ENCODE measurements around the gene ELK4.
A peak's percentile ranks its signal among the peaks of the same experiment; 100 is the strongest.

ELK4 gene

GRCh38 chr1:205632669-205633169 lies 908 bp upstream of the ELK4 start:
- peak overlapping the region; percentile 47 to 77 (median 67) for H3K4me3 ChIP-seq
- H3K27ac ChIP-seq: peak overlapping the region in 19 of 21 experiments; percentile 82 to 99 (median 95)

- Histone ChIP-seq H3K4me3 (peak overlapping the region; percentile 47 to 77 (median 67)), H3K27ac (peak overlapping the region; percentile 82 to 99 (median 95))
These were observed 622 bp downstream of the ELK4 start for GRCh38 chr1:205631010-205631767.

GRCh38 chr1:205630651-205631009 lies 1.2 kb downstream of the ELK4 start:
- H3K27ac ChIP-seq: peak overlapping the region; percentile 82 to 99 (median 95)
- H3K4me3 ChIP-seq: peak overlapping the region; percentile 47 to 77 (median 67)

GRCh38 chr1:205630241-205630640 lies 1.6 kb downstream of the ELK4 start:
- H3K27ac ChIP-seq: peak overlapping the region in 18 of 21 experiments; percentile 82 to 99 (median 95)
- peak overlapping the region; percentile 47 to 77 (median 67) for H3K4me3 ChIP-seq

- Histone ChIP-seq H3K27ac (peak overlapping the region in 13 of 21 experiments; percentile 17 to 99 (median 92)), H3K4me3 (peak overlapping the region in 2 of 7 experiments; percentile 67 to 77)
These were observed 2.1 kb downstream of the ELK4 start for GRCh38 chr1:205629751-205630150.

- no peak overlapping the region for H3K27ac ChIP-seq
- no peak overlapping the region for H3K4me3 ChIP-seq
These were observed 3.9 kb downstream of the ELK4 start for GRCh38 chr1:205627956-205628355.

GRCh38 chr1:205626216-205626615 lies 5.6 kb downstream of the ELK4 start:
- Histone ChIP-seq H3K4me3 (no peak overlapping the region), H3K27ac (no peak overlapping the region)

GRCh38 chr1:205623646-205624045 lies 8.2 kb downstream of the ELK4 start:
- H3K27ac ChIP-seq: no peak overlapping the region
- no peak overlapping the region for H3K4me3 ChIP-seq

- Histone ChIP-seq H3K4me3 (no peak overlapping the region), H3K27ac (no peak overlapping the region)
These were observed 11.5 kb downstream of the ELK4 start for GRCh38 chr1:205620269-205620668.

- Histone ChIP-seq H3K27ac (no peak overlapping the region), H3K4me3 (no peak overlapping the region)
These were observed 12.4 kb downstream of the ELK4 start for GRCh38 chr1:205619376-205619775.

GRCh38 chr1:205616563-205617293 lies 15.1 kb downstream of the ELK4 start:
- Histone ChIP-seq H3K27ac (no peak overlapping the region), H3K4me3 (no peak overlapping the region)

GRCh38 chr1:205615789-205616188 lies 16.0 kb downstream of the ELK4 start:
- H3K27ac ChIP-seq: no peak overlapping the region
- H3K4me3 ChIP-seq: no peak overlapping the region

- H3K27ac ChIP-seq: no peak overlapping the region
- no peak overlapping the region for H3K4me3 ChIP-seq
These were observed 17.9 kb downstream of the ELK4 start for GRCh38 chr1:205613854-205614412.

GRCh38 chr1:205612556-205612955 lies 19.3 kb downstream of the ELK4 start:
- H3K4me3 ChIP-seq: no peak overlapping the region
- no peak overlapping the region for H3K27ac ChIP-seq

- H3K4me3 ChIP-seq: no peak overlapping the region
- no peak overlapping the region for H3K27ac ChIP-seq
These were observed 19.7 kb downstream of the ELK4 start for GRCh38 chr1:205612104-205612503.

GRCh38 chr1:205610901-205611466 lies 20.8 kb downstream of the ELK4 start:
- no peak overlapping the region for H3K4me3 ChIP-seq

GRCh38 chr1:205610036-205610435 lies 21.8 kb downstream of the ELK4 start:
- Histone ChIP-seq H3K27ac (peak overlapping the region in 5 of 21 experiments; percentile 21 to 65 (median 46)), H3K4me3 (no peak overlapping the region)

More at GRCh38 chr1:205610901-205611466, 20.8 kb downstream of the ELK4 start:
- peak overlapping the region in 6 of 21 experiments; percentile 15 to 65 (median 46) for H3K27ac ChIP-seq

GRCh38 chr1:205604825-205605505 lies 26.8 kb downstream of the ELK4 start:
- Histone ChIP-seq H3K4me3 (no peak overlapping the region), H3K27ac (peak overlapping the region in 1 of 21 experiments; percentile 1)

GRCh38 chr1:205604059-205604458 lies 27.8 kb downstream of the ELK4 start:
- H3K4me3 ChIP-seq: no peak overlapping the region
- H3K27ac ChIP-seq: no peak overlapping the region

Data from skin epidermis (tissue), 12 donors.